Ascending aorta (tissue), 2 donors: Measurements from ENCODE around the gene CNPY1. TPM values are rescaled to one million over a fixed set of nuclear protein-coding genes. Genes with fewer than 3 reads are reported as not detected.

Experiments used
- DNase-seq, 2 donors: peaks; one replicate each; pipeline ENCODE4 v3.0.0-alpha.2; 2019; ENCODE audit warnings: low spot score in 2 of 2
- H3K27ac ChIP-seq, 2 donors: fragments of 200-600 bp; sonication (generic); one replicate each; pipeline ENCODE4 v1.5.1; 2016 to 2017; ENCODE audit warnings: mild to moderate bottlenecking in 1 of 2
- H3K27me3 ChIP-seq: fragments of 200-600 bp; sonication (generic); one replicate; pipeline ENCODE4 v1.5.1; 2017
- H3K36me3 ChIP-seq, 2 donors: fragments of 200-600 bp; sonication (generic); one replicate each; pipeline ENCODE4 v1.5.1; 2016
- H3K4me1 ChIP-seq, 2 donors: fragments of 200-600 bp; sonication (generic); one replicate each; pipeline ENCODE4 v1.5.1; 2016 to 2017; ENCODE audit warnings: mild to moderate bottlenecking in 1 of 2
- H3K4me3 ChIP-seq, 2 donors: fragments of 200-600 bp; sonication (generic); one replicate each; pipeline ENCODE4 v1.5.1; 2016 to 2017; ENCODE audit warnings: mild to moderate bottlenecking in 1 of 2
- H3K9me3 ChIP-seq, 2 donors: fragments of 200-600 bp; sonication (generic); one replicate each; pipeline ENCODE4 v1.5.1; 2016
- intact Hi-C: fragments of 100-400 bp; cut with DNase I; formaldehyde crosslinking; loops from one replicate; pipeline ENCODE4 v1.15.1; 2023
- total RNA-seq: library from RNA; depleted of rRNA; stranded (reverse); fragments of >200 nt; gene quantifications from one replicate; pipeline ENCODE4 v1.1.0, GENCODE V29; 2016
- TF ChIP-seq, protein P1 (sequence below), 3 experiments: fragments of 200-600 bp in 2 of 3; fragments of 450-650 bp in 1 of 3; sonication (generic) in 2 of 3; IDR thresholded peaks; one replicate each; pipeline ENCODE4 v1.5.1; 2016 to 2019; ENCODE audit warnings: antibody characterized with exemption in 3 of 3, mild to moderate bottlenecking in 1 of 3, moderate library complexity in 1 of 3

Gene CNPY1
- total RNA-seq, 1 donor from 2014 or later, result not detected

DNA sequence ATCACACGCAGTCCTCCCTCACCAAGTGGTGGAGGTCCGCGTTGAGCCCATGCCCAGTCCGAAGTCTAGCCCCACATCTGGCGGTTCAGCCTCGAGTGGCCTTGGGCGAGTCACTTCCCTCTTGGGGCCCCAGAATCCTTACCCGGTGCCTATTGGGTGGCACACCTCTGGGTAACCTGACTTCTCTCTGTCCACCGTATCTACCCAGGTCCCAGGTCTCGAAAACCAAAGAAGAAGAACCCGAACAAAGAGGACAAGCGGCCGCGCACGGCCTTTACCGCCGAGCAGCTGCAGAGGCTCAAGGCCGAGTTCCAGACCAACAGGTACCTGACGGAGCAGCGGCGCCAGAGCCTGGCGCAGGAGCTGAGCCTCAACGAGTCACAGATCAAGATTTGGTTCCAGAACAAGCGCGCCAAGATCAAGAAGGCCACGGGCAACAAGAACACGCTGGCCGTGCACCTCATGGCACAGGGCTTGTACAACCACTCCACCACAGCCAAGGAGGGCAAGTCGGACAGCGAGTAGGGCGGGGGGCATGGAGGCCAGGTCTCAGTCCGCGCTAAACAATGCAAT, 84.1 kb downstream of the CNPY1 start:
- no peak for DNase-seq
- peaks cover 9 to 11% of the 10 kb centered on the region in 2 donors for H3K4me1 ChIP-seq
- TF ChIP-seq, protein P1, sequence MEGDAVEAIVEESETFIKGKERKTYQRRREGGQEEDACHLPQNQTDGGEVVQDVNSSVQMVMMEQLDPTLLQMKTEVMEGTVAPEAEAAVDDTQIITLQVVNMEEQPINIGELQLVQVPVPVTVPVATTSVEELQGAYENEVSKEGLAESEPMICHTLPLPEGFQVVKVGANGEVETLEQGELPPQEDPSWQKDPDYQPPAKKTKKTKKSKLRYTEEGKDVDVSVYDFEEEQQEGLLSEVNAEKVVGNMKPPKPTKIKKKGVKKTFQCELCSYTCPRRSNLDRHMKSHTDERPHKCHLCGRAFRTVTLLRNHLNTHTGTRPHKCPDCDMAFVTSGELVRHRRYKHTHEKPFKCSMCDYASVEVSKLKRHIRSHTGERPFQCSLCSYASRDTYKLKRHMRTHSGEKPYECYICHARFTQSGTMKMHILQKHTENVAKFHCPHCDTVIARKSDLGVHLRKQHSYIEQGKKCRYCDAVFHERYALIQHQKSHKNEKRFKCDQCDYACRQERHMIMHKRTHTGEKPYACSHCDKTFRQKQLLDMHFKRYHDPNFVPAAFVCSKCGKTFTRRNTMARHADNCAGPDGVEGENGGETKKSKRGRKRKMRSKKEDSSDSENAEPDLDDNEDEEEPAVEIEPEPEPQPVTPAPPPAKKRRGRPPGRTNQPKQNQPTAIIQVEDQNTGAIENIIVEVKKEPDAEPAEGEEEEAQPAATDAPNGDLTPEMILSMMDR (IDR thresholded peaks at IDR 0.05), result no peak
- intact Hi-C loops, result no loop called here
- H3K4me3 ChIP-seq, result no peak overlapping the region
- H3K27me3 ChIP-seq, result peaks cover 55% of the 10 kb centered on the region
- H3K27ac ChIP-seq, result no peak overlapping the region
- H3K9me3 ChIP-seq, result no peaks in the 10 kb centered on the region
- H3K36me3 ChIP-seq, result no peaks in the 10 kb centered on the region

DNA sequence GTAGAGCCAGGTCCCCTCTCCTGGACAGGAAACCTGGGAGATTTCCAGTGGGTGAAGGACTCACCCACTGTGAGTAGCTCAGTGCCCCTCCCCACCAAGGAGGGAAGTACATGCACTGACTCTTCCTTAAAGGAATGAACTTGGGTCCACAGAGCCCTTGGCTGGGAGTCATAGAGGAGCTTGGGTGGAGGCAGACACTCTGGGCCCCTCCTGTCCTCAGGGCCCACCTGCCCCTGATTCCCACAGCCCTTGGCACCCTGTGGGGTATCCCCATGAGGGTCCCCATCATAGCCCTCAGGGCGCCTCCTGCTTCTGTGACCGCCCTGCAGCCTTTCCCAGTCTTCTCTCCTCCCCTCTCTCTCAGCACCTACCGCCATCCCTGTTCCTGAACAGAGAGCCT, 84.7 kb downstream of the CNPY1 start:
- H3K27me3 ChIP-seq, result peaks cover 55% of the 10 kb centered on the region
- H3K4me3 ChIP-seq, result no peak overlapping the region
- no peak overlapping the region for H3K27ac ChIP-seq
- intact Hi-C loops, result no loop called here
- DNase-seq, result no peak
- H3K9me3 ChIP-seq, result no peaks in the 10 kb centered on the region
- peaks cover 11 to 17% of the 10 kb centered on the region in 2 donors for H3K4me1 ChIP-seq
- TF ChIP-seq, protein P1 (IDR thresholded peaks at IDR 0.05), result no peak
- H3K36me3 ChIP-seq, result no peaks in the 10 kb centered on the region

DNA sequence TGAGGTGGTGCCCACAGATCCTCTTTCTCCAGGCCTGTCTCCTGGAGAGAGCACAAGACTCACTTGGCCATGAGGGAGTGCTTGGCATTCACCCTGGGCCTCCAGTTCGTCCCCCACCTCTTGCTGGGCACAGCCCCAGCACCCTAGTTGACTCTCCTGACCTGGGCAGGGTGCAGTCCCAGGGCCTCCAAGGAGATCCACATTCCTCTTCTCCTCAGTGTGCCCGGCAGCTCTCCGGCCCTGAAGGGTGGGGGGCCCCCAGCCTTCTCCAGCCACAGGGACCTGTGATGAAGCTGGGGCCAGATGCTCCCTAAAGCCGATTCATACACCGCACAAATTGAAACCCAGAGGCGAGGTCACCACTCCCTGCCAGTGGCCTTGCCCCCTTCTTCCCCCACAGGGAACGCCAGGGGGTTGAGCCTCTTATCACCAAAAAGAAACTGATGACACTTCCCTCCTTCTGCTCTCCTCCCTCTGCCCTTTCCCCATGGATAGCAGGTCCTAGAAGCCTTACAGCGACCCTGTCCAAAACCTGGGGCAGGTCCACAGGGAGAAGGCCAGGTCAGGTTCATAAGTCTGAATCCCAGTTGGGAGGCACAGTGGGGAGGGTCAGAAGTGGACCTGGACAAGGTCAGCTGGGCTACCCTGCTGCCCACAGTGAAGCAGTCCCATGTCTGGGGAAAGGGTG, 85.3 kb downstream of the CNPY1 start:
- Histone ChIP-seq H3K4me1 (peaks cover 13 to 17% of the 10 kb centered on the region in 2 donors), H3K9me3 (no peaks in the 10 kb centered on the region), H3K27me3 (peaks cover 49% of the 10 kb centered on the region), H3K36me3 (no peaks in the 10 kb centered on the region), H3K4me3 (no peak overlapping the region), H3K27ac (no peak overlapping the region)
- TF ChIP-seq, protein P1 (IDR thresholded peaks at IDR 0.05), result no peak
- DNase-seq, result no peak
- intact Hi-C loops, result no loop called here

DNA sequence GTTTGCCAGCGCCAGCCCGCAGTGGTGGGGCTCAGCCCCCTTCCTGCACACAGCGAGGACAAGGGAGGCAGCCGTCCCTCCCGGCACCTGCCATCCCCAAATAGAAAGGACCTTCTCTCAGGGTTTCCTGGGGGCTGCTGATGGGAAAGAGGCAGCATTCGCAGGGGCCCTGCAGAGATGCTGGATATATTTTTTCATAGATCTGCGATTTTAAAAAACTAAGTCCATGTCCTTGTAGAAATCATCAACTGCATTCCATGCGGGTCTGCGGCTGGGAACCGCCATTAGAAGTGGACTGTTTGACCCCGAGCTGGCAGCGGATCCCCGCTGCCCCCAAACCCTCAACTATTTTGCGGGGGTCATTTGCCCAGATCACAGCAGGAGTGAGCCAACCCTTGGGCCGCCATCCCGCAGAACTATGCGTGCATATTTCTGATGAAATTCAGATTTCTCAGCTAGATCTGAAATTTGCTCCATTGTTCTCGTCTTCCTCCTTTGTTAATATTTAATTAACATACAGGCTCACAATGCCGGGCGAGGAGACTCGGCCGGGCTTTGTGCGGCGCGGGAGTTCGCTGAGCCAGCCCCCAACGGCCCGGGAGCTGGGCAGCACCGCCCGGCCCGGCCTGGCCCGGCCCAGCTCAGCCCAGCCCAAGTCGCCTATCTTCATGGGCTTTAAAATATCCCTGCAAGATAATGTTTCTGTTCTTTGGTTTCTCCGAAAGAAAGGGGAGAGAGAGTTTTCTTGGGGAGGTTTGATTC, 86.5 kb downstream of the CNPY1 start:
- Histone ChIP-seq H3K27me3 (peaks cover 45% of the 10 kb centered on the region), H3K9me3 (no peaks in the 10 kb centered on the region), H3K27ac (no peak overlapping the region)

More for the DNA sequence above, 86.5 kb downstream of the CNPY1 start:
- Histone ChIP-seq H3K4me1 (peaks cover 13 to 17% of the 10 kb centered on the region in 2 donors), H3K4me3 (no peak overlapping the region), H3K36me3 (no peaks in the 10 kb centered on the region)
- TF ChIP-seq, protein P1 (IDR thresholded peaks at IDR 0.05), result no peak
- DNase-seq, result no peak
- intact Hi-C loops, result loop anchor here (5.0 kb wide), 1 partner anchor 163 kb away; the partner anchor contains the start of gene INSIG1
